ENCODE results near the gene NAT16.
A peak's percentile ranks its signal among the peaks of the same experiment; 100 is the strongest.
"Not testable (repeated sequence)": the region's sequence is repeated elsewhere in the genome, so short reads cannot be mapped to it uniquely, and the experiment has no call there.

Gene NAT16

DNA sequence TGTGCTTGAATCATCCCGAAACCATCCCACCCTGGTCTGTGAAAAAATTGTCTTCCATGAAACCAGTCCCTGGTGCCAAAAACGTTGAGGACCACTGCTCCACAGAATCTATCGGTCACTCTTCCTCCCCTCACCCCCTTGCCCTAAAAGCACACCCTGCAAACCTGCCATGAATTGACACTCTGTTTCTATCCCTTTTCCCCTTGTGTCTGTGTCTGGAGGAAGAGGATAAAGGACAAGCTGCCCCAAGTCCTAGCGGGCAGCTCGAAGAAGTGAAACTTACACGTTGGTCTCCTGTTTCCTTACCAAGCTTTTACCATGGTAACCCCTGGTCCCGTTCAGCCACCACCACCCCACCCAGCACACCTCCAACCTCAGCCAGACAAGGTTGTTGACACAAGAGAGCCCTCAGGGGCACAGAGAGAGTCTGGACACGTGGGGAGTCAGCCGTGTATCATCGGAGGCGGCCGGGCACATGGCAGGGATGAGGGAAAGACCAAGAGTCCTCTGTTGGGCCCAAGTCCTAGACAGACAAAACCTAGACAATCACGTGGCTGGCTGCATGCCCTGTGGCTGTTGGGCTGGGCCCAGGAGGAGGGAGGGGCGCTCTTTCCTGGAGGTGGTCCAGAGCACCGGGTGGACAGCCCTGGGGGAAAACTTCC lies 54.0 kb downstream of the NAT16 start:
- DNase-seq (ENCODE audit: low spot score) = no peak

DNA sequence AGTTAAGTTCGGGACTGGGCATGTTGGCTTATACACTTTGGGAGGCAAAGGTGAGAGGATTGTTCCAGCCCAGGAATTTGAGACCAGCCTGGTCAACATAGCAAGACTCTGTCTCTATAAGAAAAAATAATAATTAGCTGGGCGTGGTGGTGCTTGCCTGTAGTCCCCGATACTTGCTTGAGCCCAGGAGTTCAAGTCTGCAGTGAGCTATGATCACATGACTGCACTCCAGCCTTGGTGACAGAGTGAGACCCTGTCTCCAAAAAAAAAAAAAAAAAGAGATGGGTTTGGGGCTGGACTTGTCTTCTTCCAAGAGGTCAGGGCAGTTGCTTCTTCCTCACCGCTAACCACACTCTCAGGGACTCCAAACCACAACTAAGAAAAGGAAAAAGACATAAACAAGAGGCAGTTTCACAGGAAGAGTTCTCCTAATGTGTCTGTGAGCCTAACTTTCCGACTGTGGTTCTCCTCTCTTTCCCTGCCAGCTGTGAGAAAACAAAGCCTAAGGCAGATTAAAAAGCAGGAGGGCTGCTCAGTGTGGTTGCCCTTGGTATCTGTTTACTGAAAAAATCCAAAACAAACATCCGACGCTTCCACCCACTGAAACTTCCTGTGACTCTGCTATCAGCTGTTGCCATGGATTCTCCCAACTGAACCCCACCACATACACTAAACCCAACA lies 55.6 kb downstream of the NAT16 start:
- peak; percentile 45 for DNase-seq (ENCODE audit: low spot score)

DNA sequence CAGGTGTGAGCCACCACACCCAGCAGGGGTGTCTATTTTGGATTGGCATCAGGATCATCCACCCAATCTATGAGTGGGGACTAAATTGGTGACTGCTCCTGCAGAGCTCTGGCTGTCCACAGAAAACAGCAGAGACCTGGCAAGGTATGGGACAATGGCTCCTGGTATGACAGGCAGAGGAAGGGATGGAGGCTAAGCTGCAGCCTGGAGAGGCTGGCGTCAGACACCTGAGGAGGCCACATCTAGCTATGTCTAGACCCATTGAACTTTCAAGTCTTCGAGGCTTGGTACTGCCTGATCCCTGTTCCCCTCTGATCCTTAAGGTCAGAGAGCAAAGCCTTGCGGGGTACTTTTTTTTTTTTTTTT lies 56.4 kb downstream of the NAT16 start:
- DNase-seq (ENCODE audit: low spot score) = no peak

DNA sequence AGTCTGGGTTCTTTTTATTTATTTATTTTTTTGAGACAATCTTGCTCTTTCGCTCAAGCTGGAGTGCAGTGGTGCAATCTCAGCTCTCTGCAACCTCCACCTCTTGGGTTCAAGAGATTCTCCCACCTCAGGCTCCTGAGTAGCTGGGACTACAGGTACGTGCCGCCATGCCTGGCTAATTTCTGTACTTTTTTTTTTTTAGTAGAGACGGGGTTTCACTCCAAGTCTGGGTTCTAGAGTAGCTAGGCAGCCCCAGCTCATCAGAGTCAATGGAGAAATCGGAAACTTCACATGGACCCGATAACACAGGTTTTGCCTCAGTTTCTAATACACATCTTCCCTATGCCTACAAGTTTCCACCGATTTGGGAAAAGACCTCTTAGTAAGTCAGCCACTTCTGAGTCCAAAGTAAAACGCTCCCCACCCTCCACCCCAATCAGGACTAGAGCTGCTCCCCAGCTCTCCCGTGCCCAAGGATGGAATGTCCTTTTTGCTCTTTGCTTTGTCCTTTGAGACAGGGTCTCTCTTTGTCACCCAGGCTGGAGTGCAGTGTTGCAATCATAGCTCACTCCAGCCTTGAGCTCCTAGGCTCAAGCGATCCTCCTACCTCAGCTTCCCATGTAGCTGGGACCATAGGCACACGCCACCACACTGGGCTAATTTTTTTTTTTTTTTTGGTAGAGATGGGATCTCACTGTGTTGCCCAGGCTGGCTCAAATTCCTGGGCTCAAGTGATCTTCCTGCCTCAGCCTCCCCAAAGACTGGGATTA lies 57.0 kb downstream of the NAT16 start:
- no peak for DNase-seq (ENCODE audit: low spot score)

DNA sequence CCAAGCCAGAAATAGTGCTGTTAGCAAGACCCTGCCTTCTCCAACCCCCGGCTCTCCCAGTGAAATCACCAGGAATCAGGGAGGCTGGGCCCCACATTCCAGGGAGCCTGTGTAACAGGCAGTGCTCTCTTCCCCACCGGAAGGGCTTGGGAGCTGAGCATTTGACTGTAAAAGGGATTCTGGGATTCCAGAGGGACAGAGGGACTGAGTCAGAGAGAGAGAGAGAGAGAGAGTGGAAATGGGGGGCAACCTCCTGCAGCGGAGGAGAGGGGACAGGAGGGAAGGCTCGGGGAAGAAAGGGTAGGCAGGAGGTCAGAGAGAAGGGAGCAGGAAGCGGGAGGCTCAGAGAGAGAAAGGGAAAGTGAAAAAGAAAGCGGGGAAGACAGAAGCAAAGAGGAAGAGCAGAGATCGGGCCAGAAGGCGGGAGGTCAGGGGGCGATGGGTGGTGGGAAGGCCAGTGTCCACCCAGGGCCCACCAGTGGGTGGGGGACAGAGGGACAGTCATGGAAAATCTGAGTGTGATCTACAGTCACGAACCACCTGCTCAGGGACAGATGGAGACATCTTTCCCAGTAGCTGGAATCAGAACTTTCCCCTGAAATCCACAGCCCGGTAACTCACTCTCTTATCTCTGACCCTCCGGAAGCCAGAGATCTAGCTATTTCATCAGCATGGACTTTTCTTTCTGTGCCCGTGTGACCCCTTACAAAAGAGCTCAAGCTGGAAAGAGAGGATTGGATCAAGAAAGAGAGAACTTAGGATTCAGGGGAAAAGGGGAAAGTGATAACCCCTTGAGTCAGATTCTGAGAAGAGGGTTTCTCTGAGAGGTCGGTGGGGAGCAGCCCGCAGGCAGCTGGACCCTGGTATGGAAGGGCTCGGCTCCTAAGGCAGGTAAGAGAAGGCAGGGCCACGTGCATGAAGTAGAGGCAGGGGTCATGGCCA lies 57.8 kb downstream of the NAT16 start:
- peak; percentile 75 for DNase-seq (ENCODE audit: low spot score)

DNA sequence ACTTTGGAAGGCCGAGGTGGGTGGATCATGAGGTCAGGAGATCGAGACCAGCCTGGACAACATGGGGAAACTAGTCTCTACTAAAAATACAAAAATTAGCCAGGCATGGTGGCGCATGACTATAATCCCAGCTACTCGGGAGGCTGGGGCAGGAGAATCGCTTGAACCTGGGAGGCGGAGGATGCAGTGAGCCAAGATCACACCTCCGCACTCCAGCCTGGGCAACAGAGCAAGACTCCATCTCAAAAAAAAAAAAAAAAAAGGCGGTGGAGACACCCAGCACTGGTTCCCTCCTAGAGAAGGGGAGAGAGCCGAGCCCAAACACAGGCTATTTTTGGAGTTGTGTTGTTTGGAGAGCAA lies 58.5 kb downstream of the NAT16 start:
- not testable (repeated sequence) for DNase-seq (ENCODE audit: low spot score)
